GM18511 (cell line): ENCODE measurements around the gene ARHGAP22.
A peak's percentile ranks its signal among the peaks of the same experiment; 100 is the strongest.

Experiments used
- ATAC-seq: cut with Tn5 transposase; IDR thresholded peaks from one replicate; pipeline ENCODE4 v1.9.1; 2021; ENCODE audit warnings: mild to moderate bottlenecking, moderate library complexity; ENCODE audit not compliant: unreplicated experiment

Gene ARHGAP22

DNA sequence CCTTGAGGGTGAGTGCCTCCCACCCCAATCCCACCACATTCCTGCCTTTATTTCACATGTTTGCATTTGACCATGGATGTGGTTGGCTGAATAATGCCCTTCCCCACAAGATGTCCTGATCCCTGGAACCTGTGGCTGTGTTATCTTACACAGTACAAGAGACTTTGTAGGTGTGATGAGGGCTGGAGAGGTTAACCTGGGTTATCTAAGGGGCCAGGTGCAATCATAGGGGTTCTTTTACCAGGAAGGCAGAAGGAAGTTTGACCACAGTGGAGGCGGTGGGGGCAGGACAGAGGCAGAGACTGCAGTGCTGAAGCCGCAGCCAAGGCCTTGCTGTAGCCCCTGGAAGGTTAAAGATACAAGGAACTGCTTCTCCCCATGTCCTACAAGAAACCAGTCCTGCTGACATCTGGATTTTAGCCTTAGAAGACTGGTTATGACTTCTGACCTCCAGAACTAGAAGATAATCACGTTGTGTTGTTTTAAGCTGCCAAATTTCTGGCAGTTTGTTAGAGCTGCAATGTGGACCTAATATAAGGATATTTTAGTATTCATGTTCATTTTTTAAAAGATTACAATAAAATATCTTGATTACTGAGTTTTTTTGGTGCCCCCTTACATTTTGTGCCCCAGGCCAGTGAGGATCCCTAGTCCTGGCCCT lies 136.6 kb downstream of the ARHGAP22 start:
- no peak for ATAC-seq

DNA sequence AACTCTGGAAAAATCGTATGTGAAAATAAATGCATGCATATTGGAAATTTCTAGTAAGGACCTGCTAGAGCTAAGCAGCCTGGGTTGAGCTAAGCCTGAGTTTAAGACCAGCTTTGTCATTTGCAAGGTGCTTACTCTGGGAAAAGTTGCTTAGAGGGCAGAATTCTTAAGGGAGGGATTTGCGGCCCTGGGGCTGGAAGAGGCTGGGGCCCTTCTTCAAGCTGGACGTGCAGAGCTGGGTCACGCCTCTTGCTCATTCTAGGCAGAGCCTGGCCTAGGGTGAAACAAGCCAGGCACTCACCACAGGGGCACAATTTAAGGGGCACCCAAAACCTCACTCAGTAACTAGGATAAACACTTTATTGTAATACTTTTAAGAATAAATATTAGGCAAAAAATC lies 137.2 kb downstream of the ARHGAP22 start:
- ATAC-seq: no peak

DNA sequence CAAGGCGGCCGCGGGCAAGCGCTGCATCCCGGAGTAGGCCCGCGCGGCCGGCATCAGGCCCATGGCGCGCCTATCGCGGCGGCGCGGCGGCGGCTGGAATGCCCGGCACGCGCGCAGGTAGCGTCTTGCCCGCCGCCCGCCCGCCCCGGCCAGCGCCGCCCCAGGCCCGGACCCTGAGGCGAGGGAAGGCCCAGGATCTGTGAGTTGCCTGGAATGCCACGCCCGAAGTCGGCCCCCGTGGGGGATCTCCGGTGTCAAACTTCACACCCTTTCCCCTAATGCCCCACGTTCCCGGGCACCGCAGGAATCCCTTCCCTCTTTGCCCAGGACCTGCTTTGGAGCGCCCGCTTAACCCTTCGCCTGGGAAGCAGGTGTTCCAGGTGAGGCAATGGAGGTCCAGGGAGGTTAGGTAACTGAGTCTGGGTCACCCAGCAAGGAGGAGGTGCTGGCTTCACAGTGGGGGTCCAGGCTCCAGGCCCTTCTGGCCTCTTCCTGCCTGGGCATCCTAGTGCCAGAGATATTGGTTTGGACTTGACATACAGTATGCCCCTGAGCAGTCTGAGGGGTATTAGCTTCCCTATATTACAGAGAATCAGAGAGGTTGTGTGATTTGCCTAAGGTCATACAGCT lies 138.1 kb downstream of the ARHGAP22 start:
- ATAC-seq: no peak

DNA sequence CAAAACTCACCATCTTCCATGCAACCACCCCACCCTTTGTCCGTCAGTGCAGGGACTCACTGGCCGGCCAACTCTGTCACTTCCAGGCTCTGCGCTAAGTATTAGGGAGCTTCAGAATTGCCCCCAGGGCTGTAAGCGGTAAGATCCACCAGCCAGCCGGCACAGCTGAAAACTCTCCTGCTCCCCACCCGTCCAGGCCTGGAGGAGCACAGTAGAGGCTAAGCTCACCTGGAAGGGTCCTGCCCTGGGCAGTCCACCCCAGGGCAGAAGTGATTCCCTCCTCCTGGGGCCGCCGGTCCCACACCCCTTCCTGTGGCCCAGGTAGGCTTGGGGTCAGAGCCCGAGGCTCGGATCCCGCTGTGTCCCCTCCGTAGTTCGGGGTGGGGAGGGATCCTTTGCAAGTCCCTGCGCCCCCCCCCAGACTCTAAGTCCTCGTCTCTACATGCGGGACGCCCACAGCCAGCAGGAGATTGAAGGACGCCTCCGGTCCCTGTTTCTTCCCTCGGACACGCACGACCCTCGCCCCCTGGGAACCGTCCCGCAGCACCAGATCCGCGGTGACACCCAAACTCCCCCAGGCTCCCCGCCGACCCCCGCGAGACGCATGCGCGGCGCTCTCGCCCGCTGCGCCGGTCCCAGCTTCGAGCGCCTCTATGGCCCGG lies 138.9 kb downstream of the ARHGAP22 start:
- ATAC-seq: no peak

DNA sequence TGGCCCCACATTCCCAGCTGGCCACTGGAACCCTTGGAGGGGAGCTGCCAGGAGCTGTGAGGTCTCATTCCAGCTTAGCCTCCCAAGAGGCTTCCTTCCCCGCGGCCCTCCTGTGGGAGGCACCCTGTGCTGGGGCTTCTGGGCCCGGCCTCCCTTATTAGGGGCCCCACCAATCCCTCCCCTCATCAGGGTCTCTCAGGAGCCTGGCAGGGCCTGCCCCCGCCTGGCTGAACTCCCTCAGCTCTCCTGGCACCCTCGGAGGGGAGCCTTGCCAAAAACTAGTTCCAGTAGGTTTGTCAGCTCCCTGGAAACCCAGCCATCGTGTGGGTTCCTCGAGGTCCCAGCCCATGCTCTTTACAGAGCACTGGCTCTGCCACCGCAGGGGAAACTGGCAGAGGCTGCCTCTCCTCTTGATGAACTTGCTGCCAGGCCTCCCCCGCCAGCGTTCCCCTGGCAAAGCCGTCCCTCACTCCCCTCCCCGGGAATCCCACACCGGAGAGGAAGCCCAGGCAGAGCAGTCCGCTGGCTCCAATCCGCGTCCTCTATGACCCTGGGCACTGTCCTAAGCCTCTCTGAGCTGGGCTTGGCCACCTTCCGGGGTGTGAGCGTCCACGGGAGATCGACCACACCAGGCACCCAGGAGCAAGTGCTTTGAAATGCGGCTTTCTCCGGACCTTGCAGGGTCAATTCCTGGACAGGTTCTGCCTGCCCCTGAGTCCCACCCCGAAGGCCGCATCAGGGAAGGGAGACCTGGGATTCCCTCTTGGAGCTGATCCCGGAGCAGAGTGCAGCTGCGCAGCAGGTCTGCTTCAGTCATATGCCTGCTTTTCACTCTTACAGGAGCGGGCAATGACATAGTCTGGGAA lies 139.8 kb downstream of the ARHGAP22 start:
- ATAC-seq: no peak

DNA sequence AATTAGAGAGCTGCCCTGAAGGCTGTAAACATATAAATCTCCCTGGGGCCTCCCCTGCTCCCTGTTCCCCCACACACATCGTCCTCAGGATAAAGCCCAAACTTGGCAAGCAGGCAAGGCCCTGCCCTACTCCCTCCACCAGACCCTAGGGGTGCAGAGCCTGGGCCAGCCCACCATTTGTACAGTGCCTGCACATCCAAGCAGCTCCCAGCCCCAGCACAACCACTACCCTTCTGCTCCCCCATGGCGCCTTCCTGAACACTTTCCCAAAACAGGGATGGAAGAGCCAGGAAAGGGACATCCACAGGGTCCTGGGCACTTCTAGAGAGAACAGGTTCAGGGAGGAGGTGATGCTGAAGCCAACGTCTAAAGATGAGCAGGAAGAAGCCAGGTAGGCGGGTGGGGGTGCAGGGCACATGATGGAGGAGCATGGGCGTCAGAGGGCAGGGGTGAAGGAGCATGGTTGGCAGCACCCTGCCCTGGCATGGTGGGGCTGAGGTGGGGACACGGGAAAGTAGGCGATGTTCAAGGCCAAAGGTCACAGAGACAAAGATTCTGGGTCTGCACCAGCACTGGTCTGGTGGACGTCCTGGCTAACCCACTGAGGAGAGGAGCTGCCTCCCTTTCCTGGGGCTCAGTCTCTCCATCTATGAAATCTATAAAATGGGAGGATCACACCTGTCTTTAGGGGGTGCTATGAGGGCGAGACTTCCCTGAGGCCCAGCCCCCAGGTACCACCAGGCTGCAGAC lies 140.6 kb downstream of the ARHGAP22 start:
- ATAC-seq: no peak

DNA sequence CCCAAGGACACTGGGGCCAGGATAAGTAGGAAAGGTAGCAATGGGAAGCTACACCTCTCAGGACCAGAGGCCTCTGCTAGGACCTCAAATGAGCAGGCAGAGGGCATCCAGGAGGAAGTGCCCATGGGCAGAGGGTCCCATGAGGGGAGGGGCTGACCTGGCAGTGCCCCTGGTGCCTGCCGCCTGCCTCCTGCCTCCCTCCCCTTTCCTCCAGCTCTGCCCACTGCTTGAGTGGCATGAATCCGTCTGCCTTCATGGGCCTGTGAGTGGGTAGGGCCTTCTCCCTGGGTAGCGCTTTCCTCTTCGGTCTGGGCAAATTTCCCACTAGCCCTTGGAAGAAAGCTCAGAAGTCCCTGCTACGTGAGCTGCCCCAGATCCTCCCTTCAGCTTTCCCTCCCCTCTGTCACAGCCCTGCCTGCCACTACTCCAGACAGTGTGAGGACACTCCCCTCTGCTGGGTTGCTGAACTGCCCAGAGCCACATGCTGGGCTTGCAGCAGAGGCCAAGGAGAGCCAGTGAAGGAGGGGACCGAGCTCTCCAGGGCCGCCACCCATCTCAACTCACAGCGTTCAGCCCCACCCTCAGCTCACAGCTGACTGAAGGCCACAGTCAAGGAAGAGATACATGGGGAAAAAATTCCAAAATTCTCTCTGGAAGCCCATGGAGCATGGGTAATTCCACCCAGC lies 141.4 kb downstream of the ARHGAP22 start:
- ATAC-seq: no peak

DNA sequence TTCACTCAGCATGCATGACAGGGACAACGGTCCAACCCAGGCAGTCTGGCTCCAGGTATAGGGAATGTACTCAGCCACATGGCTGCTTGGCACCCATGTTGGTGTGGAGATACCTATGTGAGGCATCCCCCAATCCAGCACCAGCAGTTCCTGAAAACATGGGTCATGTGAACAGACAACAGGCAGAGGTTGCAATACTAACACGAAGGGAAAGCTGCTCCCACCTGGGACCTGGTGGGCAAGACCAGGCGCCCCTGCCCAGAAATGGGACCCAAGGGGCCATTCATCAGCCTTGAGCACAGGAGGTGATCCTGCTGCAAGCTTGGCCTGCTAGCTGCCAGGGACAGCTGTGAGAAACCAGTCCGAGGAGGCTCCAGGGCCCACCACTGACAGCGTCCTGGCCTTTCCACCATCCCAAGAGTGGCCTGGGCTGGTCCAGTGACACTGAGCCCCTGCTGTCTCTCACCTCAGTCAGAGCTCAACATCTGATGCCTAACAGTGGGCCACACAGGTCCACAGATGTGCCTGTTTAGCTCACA lies 142.3 kb downstream of the ARHGAP22 start:
- ATAC-seq: no peak

DNA sequence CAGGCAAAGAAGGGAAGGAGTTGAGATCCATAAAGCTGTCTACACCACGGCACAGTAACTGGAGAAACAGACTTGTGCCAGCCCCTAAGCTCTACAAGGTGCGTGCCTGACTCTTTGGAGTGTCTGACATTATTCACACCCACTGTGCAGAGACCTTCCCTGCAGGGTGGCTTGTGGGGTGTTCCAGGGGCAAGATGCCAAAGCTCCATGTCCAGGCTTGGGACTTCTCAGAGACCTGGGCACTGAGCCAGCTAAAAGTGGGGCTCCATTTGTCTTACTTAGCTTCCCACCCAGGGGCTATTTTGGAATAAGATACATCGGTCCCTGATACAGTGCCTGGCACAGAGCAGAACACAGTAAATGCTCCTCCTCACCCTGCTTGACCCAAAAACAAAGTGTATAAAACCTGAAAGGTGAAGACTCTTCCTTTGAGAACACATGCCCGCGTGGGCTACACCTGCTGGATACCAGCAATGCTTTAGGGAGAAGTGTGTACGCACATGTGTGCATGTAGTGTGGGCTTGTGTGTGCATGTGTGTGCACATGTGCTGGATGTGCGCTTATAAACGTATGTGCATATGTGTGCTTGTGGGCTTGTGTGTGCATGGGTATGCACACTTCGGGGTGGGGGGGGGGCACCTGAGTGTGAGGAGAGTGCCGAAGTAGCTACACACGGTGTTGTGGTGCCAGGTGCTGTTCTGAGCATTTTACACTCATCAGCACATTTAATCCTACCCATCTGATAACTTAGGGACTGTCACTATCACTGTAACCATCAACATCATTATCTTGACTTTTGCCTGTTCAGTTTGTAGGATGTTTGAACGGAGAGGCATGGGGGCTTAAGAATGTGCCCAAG lies 143.0 kb downstream of the ARHGAP22 start:
- no peak for ATAC-seq

DNA sequence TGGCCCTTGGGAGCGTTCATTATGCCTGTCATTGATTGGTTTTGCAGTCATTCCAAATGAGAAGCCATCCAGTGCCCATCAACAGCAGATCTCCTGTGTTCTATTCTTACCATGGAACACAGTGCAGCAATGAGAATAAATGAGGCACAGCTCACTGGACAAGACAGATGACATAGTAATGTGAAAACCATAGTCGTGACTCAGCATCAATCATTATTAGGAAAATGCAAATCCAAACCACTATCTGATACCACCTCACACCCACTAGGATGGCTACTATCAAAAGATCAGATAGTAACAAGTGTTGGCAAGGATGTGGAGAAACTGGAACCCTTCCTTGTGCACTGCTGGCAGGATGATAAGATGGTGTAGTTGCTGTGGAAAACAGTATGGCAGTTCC lies 144.7 kb downstream of the ARHGAP22 start:
- no peak for ATAC-seq

DNA sequence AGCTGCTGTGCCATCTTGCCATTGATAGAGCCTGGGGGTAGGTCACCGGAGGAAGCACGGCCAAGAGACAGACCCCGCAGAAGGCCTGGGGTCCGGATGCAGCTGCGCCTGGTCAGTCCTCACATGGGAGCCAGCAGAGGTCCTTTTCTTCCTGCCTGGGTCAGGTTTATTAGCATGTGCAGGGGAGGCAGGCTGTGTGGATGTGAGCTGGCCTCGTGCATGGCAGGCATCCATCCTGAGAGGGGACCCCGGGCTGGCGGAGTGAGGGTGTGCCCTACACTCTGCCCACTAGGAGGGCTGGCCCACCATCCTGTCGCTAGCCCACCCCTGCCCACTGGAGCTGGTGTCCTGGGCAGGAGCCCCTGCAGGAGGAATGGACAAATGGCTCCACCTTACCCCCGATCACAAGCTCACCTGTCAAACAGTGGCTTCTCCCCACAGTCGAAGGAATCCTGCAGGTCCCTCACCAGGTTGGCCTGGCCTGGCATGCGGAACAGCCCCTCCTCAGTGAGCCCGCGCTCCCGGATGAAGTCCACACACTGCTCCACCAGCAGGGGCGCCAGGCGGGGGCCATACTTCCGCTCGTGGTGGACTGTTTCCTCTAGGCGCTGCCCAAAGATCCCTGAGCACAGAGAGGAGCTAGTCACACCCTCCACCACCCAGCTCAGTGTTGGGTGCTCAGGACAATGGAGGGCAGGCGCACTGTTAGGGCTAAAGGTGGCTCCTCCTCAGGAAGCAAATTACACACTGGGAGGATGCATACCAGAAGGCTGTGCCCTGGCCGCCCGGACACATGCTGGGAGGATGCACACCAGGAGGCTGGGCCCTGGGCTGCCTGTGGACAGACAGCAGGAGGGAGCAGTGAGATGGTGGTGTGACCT lies 145.4 kb downstream of the ARHGAP22 start:
- ATAC-seq: peak; percentile 45

DNA sequence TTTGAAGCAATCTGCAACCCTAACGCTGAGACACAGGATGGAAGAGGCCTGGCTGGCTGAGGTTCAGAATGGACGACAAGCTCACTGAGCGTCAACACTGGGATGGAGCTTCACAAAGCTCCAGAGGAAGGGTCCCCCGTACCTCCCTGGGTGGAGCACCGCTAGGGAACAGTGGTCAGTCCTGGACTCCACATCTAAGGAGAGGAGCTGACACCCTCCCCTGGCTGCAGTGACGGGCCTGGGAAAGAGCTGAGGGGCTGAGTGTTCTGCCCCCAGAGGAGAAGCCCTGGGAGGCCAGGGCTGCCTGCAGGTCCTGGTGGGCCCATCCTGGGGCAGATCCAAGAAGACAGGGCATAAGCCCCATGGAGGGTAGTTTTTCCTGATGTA lies 146.2 kb downstream of the ARHGAP22 start:
- ATAC-seq: no peak

DNA sequence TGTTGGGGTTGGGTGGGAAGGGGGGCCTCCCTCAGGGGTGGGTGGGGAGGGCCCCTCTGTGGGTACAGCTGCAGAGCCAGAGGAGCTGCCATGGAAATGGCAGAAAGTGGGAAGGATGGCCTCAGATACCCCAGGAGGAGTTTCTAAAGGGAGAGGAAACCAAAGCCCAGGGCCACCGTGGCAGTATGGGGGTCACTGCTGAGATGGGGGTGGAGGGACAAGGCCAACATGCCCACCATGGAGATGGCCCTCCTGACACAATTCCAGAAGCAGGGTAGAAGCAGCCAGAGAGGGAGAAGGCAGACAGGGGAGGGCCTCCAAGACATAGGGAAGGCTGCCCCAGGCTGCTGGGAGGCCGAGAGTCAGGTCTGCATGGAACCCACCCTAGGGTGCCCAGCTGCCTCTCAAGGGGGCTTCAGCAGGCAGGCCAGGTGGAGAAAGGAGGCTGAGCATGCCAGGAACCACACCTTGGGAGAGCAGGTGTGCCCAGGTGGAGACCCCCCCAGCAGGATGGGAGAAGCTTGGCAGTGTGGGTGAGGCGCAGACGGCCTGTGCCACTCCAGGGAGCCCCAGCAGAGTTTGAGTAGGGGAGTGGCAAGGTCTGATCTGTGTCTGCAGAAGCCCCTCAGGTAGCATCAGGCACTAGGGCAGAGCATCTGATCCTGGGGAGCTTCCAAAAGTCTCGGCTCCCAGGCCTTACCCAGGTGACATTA lies 146.8 kb downstream of the ARHGAP22 start:
- ATAC-seq: no peak

DNA sequence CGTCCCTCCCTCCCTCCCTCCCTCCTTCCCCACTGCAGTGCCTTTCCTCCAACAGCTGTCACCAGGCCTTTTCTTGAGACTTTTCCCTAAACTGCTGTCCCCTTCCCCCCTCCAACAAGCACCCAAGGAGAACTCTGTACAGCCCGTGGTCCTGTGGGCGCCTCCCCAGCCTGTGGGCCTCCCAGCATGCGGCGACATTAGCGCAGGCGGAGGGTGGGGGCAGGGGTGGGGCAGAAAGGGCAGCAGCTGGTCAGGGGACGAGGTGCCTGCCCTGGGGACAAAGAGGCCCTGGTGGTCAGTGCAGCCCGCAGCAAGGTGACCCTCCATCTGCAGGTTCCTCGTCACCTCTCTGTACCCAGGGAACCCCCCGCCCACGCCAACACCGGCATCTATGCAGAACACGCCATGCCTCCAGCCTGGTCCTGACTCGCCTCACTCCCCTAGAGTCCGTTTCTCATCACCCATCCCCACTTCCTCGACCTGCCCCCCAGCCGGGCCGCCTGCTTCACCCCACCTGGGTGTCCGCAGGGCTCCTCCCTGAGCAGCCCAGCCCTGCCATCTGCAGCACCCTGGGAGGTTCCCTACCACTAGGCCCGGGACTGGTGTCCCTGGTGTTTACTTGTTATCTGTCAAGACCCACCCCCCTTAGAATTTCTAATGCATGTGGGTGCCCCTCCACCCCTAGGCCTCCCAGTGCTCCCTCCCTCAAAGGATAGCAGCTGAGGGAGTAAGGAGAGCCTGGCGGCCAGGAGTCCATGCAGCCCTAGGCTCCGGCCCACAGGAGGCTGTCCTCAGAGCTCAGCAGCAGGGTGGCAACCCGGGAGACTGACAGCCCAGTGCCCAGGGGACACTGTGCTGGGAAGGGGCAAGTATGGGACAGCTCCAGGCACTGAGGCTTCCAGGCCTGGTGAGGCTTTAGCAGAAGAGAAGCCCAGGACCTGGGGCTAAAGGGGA lies 147.8 kb downstream of the ARHGAP22 start:
- no peak for ATAC-seq

DNA sequence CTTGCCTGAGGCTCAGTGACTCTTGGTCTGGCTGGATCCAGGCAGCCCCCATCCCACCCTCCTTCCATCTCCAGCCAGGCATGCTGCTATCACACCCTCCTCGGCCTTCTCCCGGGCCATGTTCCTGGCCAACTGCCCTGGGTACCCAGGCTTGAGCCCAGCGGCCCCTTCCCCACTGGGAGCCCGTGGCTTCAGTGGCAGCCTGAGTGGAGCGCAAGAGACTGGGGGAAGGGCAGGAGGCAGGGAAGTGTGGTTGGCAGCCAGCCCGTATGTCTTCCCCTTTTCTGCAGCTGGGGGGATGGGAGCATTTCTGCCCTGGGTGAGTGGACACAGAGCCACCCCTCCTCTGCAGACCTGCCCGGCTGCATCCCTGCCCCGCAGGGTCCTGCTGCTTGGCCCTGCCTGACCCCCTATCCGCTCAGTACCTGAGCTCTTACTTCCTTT lies 148.5 kb downstream of the ARHGAP22 start:
- no peak for ATAC-seq
